Measurements from ENCODE around the gene NAT9.

The NAT9 gene

GRCh38 chr17:74819801-74820436, 43.8 kb upstream of the NAT9 start:
- DNase-seq (ENCODE audit: extremely low spot score), result no peak
- TF ChIP-seq CTCF (IDR thresholded peaks at IDR 0.05; ENCODE audit: control extremely low read depth, extremely low read depth, low read depth, missing control alignments), result no peak
- ChIA-PET POLR2A (no interaction called here), CTCF (interaction anchor here (1.0 to 3.1 kb wide), 3 partner anchors 29 to 162 kb away, joined by 3 to 16 read pairs (median 4); no protein-coding TSS in a partner anchor)

GRCh38 chr17:74818291-74818938, 42.3 kb upstream of the NAT9 start:
- ChIA-PET CTCF (interaction anchor here (0.8 to 3.1 kb wide), 3 partner anchors 10 to 27 kb away, joined by 3 to 16 read pairs (median 3); no protein-coding TSS in a partner anchor), POLR2A (interaction anchor here (0.6 kb wide), 1 partner anchor 895 kb away, joined by 7 read pairs; no protein-coding TSS in a partner anchor)
- TF ChIP-seq CTCF (IDR thresholded peaks at IDR 0.05; ENCODE audit: control extremely low read depth, extremely low read depth, low read depth, missing control alignments), result no peak
- DNase-seq (ENCODE audit: extremely low spot score), result no peak

GRCh38 chr17:74816905-74817620, 40.9 kb upstream of the NAT9 start:
- DNase-seq (ENCODE audit: extremely low spot score), result no peak
- POLR2A ChIA-PET, result no interaction called here
- CTCF ChIA-PET, result interaction anchor here (0.9 kb wide), 1 partner anchor 48 kb away, joined by 3 read pairs; no protein-coding TSS in a partner anchor
- no peak for TF ChIP-seq CTCF (IDR thresholded peaks at IDR 0.05; ENCODE audit: control extremely low read depth, extremely low read depth, low read depth, missing control alignments)

GRCh38 chr17:74815550-74816370, 39.6 kb upstream of the NAT9 start:
- CTCF ChIA-PET, result interaction anchor here (5.8 kb wide), 1 partner anchor 24 kb away, joined by 22 read pairs; no protein-coding TSS in a partner anchor
- POLR2A ChIA-PET, result no interaction called here
- no peak for DNase-seq (ENCODE audit: extremely low spot score)
- no peak for TF ChIP-seq CTCF (IDR thresholded peaks at IDR 0.05; ENCODE audit: control extremely low read depth, extremely low read depth, low read depth, missing control alignments)

GRCh38 chr17:74815067-74815466, 38.9 kb upstream of the NAT9 start:
- TF ChIP-seq CTCF (IDR thresholded peaks at IDR 0.05; ENCODE audit: control extremely low read depth, extremely low read depth, low read depth, missing control alignments), result no peak
- ChIA-PET CTCF (interaction anchor here (5.8 kb wide), 1 partner anchor 24 kb away, joined by 22 read pairs; no protein-coding TSS in a partner anchor), POLR2A (no interaction called here)
- DNase-seq (ENCODE audit: extremely low spot score), result no peak

GRCh38 chr17:74814453-74814852, 38.3 kb upstream of the NAT9 start:
- ChIA-PET POLR2A (no interaction called here), CTCF (interaction anchor here (5.8 kb wide), 1 partner anchor 23 kb away, joined by 22 read pairs; no protein-coding TSS in a partner anchor)
- no peak for TF ChIP-seq CTCF (IDR thresholded peaks at IDR 0.05; ENCODE audit: control extremely low read depth, extremely low read depth, low read depth, missing control alignments)
- DNase-seq (ENCODE audit: extremely low spot score), result no peak

Measured in GM10248 (cell line).